Measurements from ENCODE around the gene HTR1D.

DNA sequence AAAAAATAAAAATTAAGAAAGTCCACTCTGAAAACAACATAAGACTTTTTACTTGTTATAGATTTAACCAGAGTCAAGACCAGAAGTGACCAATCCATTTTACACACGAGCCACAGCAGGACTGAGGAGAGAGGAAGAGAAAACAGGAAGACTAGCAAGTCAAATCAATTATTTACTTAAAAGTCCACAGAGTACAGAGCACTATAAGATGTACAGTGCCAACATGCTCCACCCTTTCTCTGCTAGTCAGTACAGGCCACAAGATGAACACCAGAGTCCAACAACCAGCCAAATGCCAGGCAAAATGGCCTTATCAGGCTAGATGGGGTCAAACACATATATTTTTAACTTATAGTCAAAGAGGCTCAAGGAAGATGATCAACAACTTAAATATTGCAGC, 68.2 kb downstream of the HTR1D start:
- no peak for TF ChIP-seq POLR2AphosphoS5 (IDR thresholded peaks at IDR 0.05)
- TF ChIP-seq, protein P1, sequence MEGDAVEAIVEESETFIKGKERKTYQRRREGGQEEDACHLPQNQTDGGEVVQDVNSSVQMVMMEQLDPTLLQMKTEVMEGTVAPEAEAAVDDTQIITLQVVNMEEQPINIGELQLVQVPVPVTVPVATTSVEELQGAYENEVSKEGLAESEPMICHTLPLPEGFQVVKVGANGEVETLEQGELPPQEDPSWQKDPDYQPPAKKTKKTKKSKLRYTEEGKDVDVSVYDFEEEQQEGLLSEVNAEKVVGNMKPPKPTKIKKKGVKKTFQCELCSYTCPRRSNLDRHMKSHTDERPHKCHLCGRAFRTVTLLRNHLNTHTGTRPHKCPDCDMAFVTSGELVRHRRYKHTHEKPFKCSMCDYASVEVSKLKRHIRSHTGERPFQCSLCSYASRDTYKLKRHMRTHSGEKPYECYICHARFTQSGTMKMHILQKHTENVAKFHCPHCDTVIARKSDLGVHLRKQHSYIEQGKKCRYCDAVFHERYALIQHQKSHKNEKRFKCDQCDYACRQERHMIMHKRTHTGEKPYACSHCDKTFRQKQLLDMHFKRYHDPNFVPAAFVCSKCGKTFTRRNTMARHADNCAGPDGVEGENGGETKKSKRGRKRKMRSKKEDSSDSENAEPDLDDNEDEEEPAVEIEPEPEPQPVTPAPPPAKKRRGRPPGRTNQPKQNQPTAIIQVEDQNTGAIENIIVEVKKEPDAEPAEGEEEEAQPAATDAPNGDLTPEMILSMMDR (IDR thresholded peaks at IDR 0.05 in 8 of 11, conservative IDR thresholded peaks at IDR 0.05 in 3 of 11) = no peak
- no peak for TF ChIP-seq POLR2A (IDR thresholded peaks at IDR 0.05)
